Measurements from ENCODE around the gene CRYGA. TPM values are rescaled to one million over a fixed set of nuclear protein-coding genes. Genes with fewer than 3 reads are reported as not detected.

CRYGA gene
- total RNA-seq, 1 experiment from 2014 or later, result not detected

DNA sequence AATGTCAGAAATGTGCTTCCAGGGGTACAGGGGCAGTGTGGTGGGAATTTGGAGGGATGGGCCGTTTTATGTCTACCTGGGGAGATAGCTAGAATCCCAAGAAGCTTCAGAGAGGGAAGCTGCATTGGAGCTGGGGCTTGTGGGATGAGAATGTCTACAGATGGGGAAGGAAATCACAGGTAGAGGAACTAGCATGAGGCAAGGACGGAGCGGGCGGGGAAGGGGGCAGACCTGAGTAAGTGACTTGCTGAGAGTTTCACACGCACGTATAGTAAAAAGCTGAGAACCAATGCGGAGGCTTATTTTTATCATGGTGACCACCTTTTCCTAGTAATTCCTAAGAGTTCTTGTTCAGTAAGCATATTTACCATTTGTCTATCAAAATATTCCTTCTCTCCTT lies 20.1 kb upstream of the CRYGA start:
- no peak overlapping the region for H3K4me3 Mint-ChIP-seq (ENCODE audit: low read depth, unreplicated experiment)
- H3K27ac Mint-ChIP-seq (ENCODE audit: unreplicated experiment), result no peak overlapping the region
- no peaks in the 10 kb centered on the region for H3K9me3 Mint-ChIP-seq (ENCODE audit: low read depth, unreplicated experiment)
- TF ChIP-seq CTCF (IDR thresholded peaks at IDR 0.05; ENCODE audit: unreplicated experiment), result no peak
- H3K36me3 Mint-ChIP-seq (ENCODE audit: insufficient read depth, unreplicated experiment), result no peaks in the 10 kb centered on the region
- intact Hi-C loops (cut with micrococcal nuclease; ENCODE audit: unreplicated experiment), result no loop called here
- no TSS peak for BruUV-seq (replicated peaks)
- no peaks in the 10 kb centered on the region for H3K27me3 Mint-ChIP-seq (ENCODE audit: unreplicated experiment)
- CTCF ChIA-PET, result no interaction called here
- H3K4me1 Mint-ChIP-seq (ENCODE audit: low read depth, unreplicated experiment), result peaks cover 14% of the 10 kb centered on the region
- no peak for DNase-seq

DNA sequence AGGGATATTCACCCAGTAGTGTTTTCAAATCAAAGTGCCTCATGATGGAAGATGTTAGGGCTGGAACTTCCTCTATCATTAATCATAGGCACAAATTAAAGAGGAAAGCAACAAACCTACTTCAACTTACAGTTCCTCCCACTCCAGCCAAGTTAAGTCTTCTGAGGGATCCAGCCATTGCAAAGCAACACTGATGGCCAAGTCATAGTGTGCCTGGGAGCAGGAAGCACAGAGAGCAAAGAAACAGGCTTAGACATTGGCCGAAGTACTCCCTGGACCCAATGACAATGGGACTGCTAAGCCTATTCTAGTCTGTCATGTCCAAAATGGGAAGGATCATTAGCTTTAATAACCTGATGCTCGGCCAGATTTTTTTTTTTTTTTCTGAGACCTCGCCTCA lies 19.4 kb upstream of the CRYGA start:
- H3K27me3 Mint-ChIP-seq (ENCODE audit: unreplicated experiment), result no peaks in the 10 kb centered on the region
- H3K9me3 Mint-ChIP-seq (ENCODE audit: low read depth, unreplicated experiment), result no peaks in the 10 kb centered on the region
- TF ChIP-seq CTCF (IDR thresholded peaks at IDR 0.05; ENCODE audit: unreplicated experiment), result no peak
- H3K27ac Mint-ChIP-seq (ENCODE audit: unreplicated experiment), result no peak overlapping the region
- peaks cover 21% of the 10 kb centered on the region for H3K4me1 Mint-ChIP-seq (ENCODE audit: low read depth, unreplicated experiment)
- CTCF ChIA-PET, result no interaction called here
- H3K36me3 Mint-ChIP-seq (ENCODE audit: insufficient read depth, unreplicated experiment), result no peaks in the 10 kb centered on the region
- no peak for DNase-seq
- no TSS peak for BruUV-seq (replicated peaks)
- H3K4me3 Mint-ChIP-seq (ENCODE audit: low read depth, unreplicated experiment), result no peak overlapping the region
- intact Hi-C loops (cut with micrococcal nuclease; ENCODE audit: unreplicated experiment), result no loop called here

DNA sequence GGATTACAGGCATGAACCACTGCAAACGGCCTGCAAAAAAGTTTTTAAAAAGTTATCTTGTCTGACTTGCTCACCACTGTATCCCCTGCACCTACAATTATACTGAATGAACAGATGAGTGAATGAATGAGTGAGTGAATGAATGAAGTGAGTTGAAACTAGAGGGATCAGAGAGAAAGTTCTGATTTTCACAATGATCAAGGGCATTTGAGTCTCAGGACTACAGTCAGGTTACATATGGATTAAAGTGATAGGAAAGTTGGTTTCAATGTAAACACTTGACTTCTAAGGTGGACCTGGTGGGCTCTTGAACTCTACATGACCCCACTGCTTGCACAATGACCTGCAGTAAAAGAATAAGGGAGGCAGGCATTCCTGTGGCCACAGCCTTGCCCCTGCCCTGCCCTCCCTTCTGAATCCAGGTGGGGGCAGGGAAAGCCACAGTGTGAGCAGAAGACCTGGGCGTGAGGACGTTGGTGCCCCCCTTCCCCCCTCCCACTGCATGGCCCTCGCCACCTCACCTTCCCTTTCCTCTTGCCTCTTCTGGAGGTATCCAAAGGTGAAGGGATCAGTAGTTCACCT lies 15.7 kb upstream of the CRYGA start:
- TF ChIP-seq CTCF (IDR thresholded peaks at IDR 0.05; ENCODE audit: unreplicated experiment), result no peak
- H3K27me3 Mint-ChIP-seq (ENCODE audit: unreplicated experiment), result no peaks in the 10 kb centered on the region
- H3K36me3 Mint-ChIP-seq (ENCODE audit: insufficient read depth, unreplicated experiment), result no peaks in the 10 kb centered on the region
- peak; percentile 76 for DNase-seq
- no TSS peak for BruUV-seq (replicated peaks)
- CTCF ChIA-PET, result interaction anchor here (1.6 kb wide), 1 partner anchor 76 kb away, joined by 9 read pairs; the partner anchor contains the start of gene IDH1
- H3K4me1 Mint-ChIP-seq (ENCODE audit: low read depth, unreplicated experiment), result peaks cover 22% of the 10 kb centered on the region
- intact Hi-C loops (cut with micrococcal nuclease; ENCODE audit: unreplicated experiment), result loop anchor here (5.0 to 10.0 kb wide), 2 partner anchors 77 to 196 kb away; no protein-coding TSS in a partner anchor
- H3K9me3 Mint-ChIP-seq (ENCODE audit: low read depth, unreplicated experiment), result no peaks in the 10 kb centered on the region
- no peak overlapping the region for H3K27ac Mint-ChIP-seq (ENCODE audit: unreplicated experiment)
- no peak overlapping the region for H3K4me3 Mint-ChIP-seq (ENCODE audit: low read depth, unreplicated experiment)

DNA sequence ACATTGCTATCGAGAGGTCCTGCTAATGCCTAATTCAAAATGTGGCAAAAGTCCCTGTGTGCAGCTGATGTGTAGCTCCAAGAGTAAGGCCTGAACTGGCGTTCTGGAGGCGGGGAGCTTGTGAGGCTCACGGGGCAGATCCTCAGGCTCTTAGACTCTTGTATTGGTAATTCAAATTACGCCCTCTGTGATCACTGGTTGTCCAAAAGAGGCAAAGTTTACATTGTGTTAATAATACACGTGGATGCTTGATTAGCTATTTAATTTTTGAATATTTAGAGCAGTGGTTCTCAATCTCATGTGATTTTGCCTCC lies 12.4 kb upstream of the CRYGA start:
- no peaks in the 10 kb centered on the region for H3K9me3 Mint-ChIP-seq (ENCODE audit: low read depth, unreplicated experiment)
- no peak for TF ChIP-seq CTCF (IDR thresholded peaks at IDR 0.05; ENCODE audit: unreplicated experiment)
- intact Hi-C loops (cut with micrococcal nuclease; ENCODE audit: unreplicated experiment), result loop anchor here (1.0 to 10.0 kb wide), 3 partner anchors 73 to 199 kb away; no protein-coding TSS in a partner anchor
- H3K4me3 Mint-ChIP-seq (ENCODE audit: low read depth, unreplicated experiment), result no peak overlapping the region
- no TSS peak for BruUV-seq (replicated peaks)
- no peak for DNase-seq
- CTCF ChIA-PET, result interaction anchor here (0.7 to 3.4 kb wide), 7 partner anchors 16 to 90 kb away, joined by 3 to 46 read pairs (median 4); partner anchors contain the start of genes IDH1 and PIKFYVE
- H3K4me1 Mint-ChIP-seq (ENCODE audit: low read depth, unreplicated experiment), result peaks cover 22% of the 10 kb centered on the region
- H3K27me3 Mint-ChIP-seq (ENCODE audit: unreplicated experiment), result no peaks in the 10 kb centered on the region
- no peak overlapping the region for H3K27ac Mint-ChIP-seq (ENCODE audit: unreplicated experiment)
- no peaks in the 10 kb centered on the region for H3K36me3 Mint-ChIP-seq (ENCODE audit: insufficient read depth, unreplicated experiment)

Measured in Calu3 (cell line).